Measurements from ENCODE around the gene DNAJB14. TPM values are rescaled to one million over a fixed set of nuclear protein-coding genes. Genes with fewer than 3 reads are reported as not detected.
A peak's percentile ranks its signal among the peaks of the same experiment; 100 is the strongest.

DNAJB14 gene
- total and polyA plus RNA-seq, 2 of the 13 experiments (the other 11 are each of a cell fraction or from before 2014, with no cell fraction given): 9.1 to 38.1 TPM

GRCh38 chr4:99949999-99950912 is 3.8 kb upstream of the DNAJB14 start, which contains the start of gene H2AZ1 (continued):
- TF ChIP-seq ZNF615 (CRISPR knock-in tag; IDR thresholded peaks at IDR 0.05; ENCODE audit: borderline replicate concordance) (0 out of 2 replicates have a peak, but pooled peaks have one; percentile 39), ZNF337 (CRISPR knock-in tag; IDR thresholded peaks at IDR 0.05; ENCODE audit: borderline replicate concordance, low read depth) (no peak), GATA4 (IDR thresholded peaks at IDR 0.05; ENCODE audit: borderline replicate concordance, low read depth) (peak; percentile 60; the same call in 1 of the 2 replicates), ZNF432 (CRISPR knock-in tag; IDR thresholded peaks at IDR 0.05; ENCODE audit: borderline replicate concordance) (no peak), SCMH1 (CRISPR knock-in tag; IDR thresholded peaks at IDR 0.05; ENCODE audit: borderline replicate concordance) (no peak), GTF3A (CRISPR knock-in tag; conservative IDR thresholded peaks at IDR 0.05) (no peak), ZNF891 (CRISPR knock-in tag; IDR thresholded peaks at IDR 0.05) (no peak), ZKSCAN5 (CRISPR knock-in tag; IDR thresholded peaks at IDR 0.05) (0 out of 2 replicates have a peak, but pooled peaks have one; percentile 27), ISX (CRISPR knock-in tag; conservative IDR thresholded peaks at IDR 0.05) (no peak), MED8 (CRISPR knock-in tag; IDR thresholded peaks at IDR 0.05; ENCODE audit: insufficient replicate concordance) (no peak), ZNF687 (CRISPR knock-in tag; IDR thresholded peaks at IDR 0.05) (peak; percentile 83), ZIK1 (CRISPR knock-in tag; IDR thresholded peaks at IDR 0.05; ENCODE audit: borderline replicate concordance, low read depth) (no peak), DMAP1 (CRISPR knock-in tag; IDR thresholded peaks at IDR 0.05) (peak; percentile 84), ZNF431 (CRISPR knock-in tag; IDR thresholded peaks at IDR 0.05; ENCODE audit: borderline replicate concordance, low read depth) (peak; percentile 52; the same call in 1 of the 2 replicates), REPIN1 (CRISPR knock-in tag; IDR thresholded peaks at IDR 0.05; ENCODE audit: borderline replicate concordance, low read depth) (no peak; the same call in 1 of the 2 replicates), NCOA1 (CRISPR knock-in tag; IDR thresholded peaks at IDR 0.05) (no peak), ZNF660 (CRISPR knock-in tag; IDR thresholded peaks at IDR 0.05; ENCODE audit: borderline replicate concordance, low read depth) (no peak), SKI (IDR thresholded peaks at IDR 0.05; ENCODE audit: partially characterized antibody) (peak; percentile 38), TCF12 (IDR thresholded peaks at IDR 0.05) (no peak), TCF12 (CRISPR knock-in tag; IDR thresholded peaks at IDR 0.05) (no peak), HMG20B (CRISPR knock-in tag; conservative IDR thresholded peaks at IDR 0.05) (0 out of 2 replicates have a peak, but pooled peaks have one; percentile 21), NAIF1 (CRISPR knock-in tag; IDR thresholded peaks at IDR 0.05; ENCODE audit: borderline replicate concordance) (peak; percentile 14; the same call in 1 of the 2 replicates), MTF1 (CRISPR knock-in tag; IDR thresholded peaks at IDR 0.05) (no peak), SALL2 (CRISPR knock-in tag; IDR thresholded peaks at IDR 0.05) (peak; percentile 66), ZNF740 (CRISPR knock-in tag; IDR thresholded peaks at IDR 0.05) (no peak; the same call in none of the 2 replicates), ZNF501 (CRISPR knock-in tag; IDR thresholded peaks at IDR 0.05) (no peak)

Measured in HepG2 (cell line).